ENCODE data around the gene ZNF791. TPM values are rescaled to one million over a fixed set of nuclear protein-coding genes. Genes with fewer than 3 reads are reported as not detected.

ZNF791 gene
- total RNA-seq, 2 donors from 2014 or later, result 23.2 to 32.1 TPM

- peaks cover 11% of the 10 kb centered on the region for H3K4me1 Mint-ChIP-seq
- no peaks in the 10 kb centered on the region for H3K9me3 Mint-ChIP-seq
- Histone ChIP-seq H3K9me3 (ENCODE audit: control insufficient read depth, low read length) (no peaks in the 10 kb centered on the region), H3K4me1 (ENCODE audit: control insufficient read depth, insufficient read depth, low read length) (no peaks in the 10 kb centered on the region), H3K27me3 (ENCODE audit: control insufficient read depth, insufficient read depth, low read length, poor library complexity, severe bottlenecking) (no peaks in the 10 kb centered on the region), H3K36me3 (ENCODE audit: control insufficient read depth, insufficient read depth, low read length) (peaks cover 58% of the 10 kb centered on the region), H3K4me3 (ENCODE audit: low read length) (no peak overlapping the region), H3K27ac (ENCODE audit: low read depth, low read length) (no peak overlapping the region), H3K9ac (ENCODE audit: extremely low read depth, low read length, poor library complexity, severe bottlenecking) (no peak overlapping the region)
- H3K27ac Mint-ChIP-seq, result no peak overlapping the region
- no peaks in the 10 kb centered on the region for H3K27me3 Mint-ChIP-seq (ENCODE audit: insufficient read depth)
- 89% methylated on average over 10 of the region's 10 CpGs; no CpG with 5 or more reads in 1 of the 2 experiments for WGBS, 2 experiments (ENCODE audit: insufficient coverage in 1 of 2, insufficient read length in 1 of 2)
- DNase-seq, result peak; percentile 67
- TF ChIP-seq, protein P1, sequence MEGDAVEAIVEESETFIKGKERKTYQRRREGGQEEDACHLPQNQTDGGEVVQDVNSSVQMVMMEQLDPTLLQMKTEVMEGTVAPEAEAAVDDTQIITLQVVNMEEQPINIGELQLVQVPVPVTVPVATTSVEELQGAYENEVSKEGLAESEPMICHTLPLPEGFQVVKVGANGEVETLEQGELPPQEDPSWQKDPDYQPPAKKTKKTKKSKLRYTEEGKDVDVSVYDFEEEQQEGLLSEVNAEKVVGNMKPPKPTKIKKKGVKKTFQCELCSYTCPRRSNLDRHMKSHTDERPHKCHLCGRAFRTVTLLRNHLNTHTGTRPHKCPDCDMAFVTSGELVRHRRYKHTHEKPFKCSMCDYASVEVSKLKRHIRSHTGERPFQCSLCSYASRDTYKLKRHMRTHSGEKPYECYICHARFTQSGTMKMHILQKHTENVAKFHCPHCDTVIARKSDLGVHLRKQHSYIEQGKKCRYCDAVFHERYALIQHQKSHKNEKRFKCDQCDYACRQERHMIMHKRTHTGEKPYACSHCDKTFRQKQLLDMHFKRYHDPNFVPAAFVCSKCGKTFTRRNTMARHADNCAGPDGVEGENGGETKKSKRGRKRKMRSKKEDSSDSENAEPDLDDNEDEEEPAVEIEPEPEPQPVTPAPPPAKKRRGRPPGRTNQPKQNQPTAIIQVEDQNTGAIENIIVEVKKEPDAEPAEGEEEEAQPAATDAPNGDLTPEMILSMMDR (conservative IDR thresholded peaks at IDR 0.05), result no peak
- no peak overlapping the region for H3K4me3 Mint-ChIP-seq
- H3K36me3 Mint-ChIP-seq (ENCODE audit: low read depth), result peaks cover 52% of the 10 kb centered on the region
These were observed 62.0 kb downstream of the ZNF791 start for GRCh38 chr19:12672744-12673143.

GRCh38 chr19:12675399-12675798 is 64.7 kb downstream of the ZNF791 start:
- no peak overlapping the region for H3K27ac ChIP-seq (ENCODE audit: low read depth, low read length)
- 94 to 100% methylated on average over 4 to 10 of the region's 10 CpGs for WGBS, 2 experiments (ENCODE audit: insufficient coverage in 1 of 2, insufficient read length in 1 of 2)
- peaks cover 1% of the 10 kb centered on the region for H3K4me1 Mint-ChIP-seq
- H3K9ac ChIP-seq (ENCODE audit: extremely low read depth, low read length, poor library complexity, severe bottlenecking), result no peak overlapping the region
- no peaks in the 10 kb centered on the region for H3K4me1 ChIP-seq (ENCODE audit: control insufficient read depth, insufficient read depth, low read length)
- no peaks in the 10 kb centered on the region for H3K27me3 ChIP-seq (ENCODE audit: control insufficient read depth, insufficient read depth, low read length, poor library complexity, severe bottlenecking)
- H3K4me3 ChIP-seq (ENCODE audit: low read length), result no peak overlapping the region
- peaks cover 81% of the 10 kb centered on the region for H3K36me3 ChIP-seq (ENCODE audit: control insufficient read depth, insufficient read depth, low read length)
- no peak for DNase-seq
- H3K4me3 Mint-ChIP-seq, result no peak overlapping the region
- TF ChIP-seq, protein P1 (conservative IDR thresholded peaks at IDR 0.05), result no peak
- no peaks in the 10 kb centered on the region for H3K9me3 Mint-ChIP-seq
- no peaks in the 10 kb centered on the region for H3K9me3 ChIP-seq (ENCODE audit: control insufficient read depth, low read length)
- H3K27ac Mint-ChIP-seq, result no peak overlapping the region
- peaks cover 70% of the 10 kb centered on the region for H3K36me3 Mint-ChIP-seq (ENCODE audit: low read depth)
- no peaks in the 10 kb centered on the region for H3K27me3 Mint-ChIP-seq (ENCODE audit: insufficient read depth)

- no peaks in the 10 kb centered on the region for H3K27me3 Mint-ChIP-seq (ENCODE audit: insufficient read depth)
These were observed 65.2 kb downstream of the ZNF791 start for GRCh38 chr19:12675940-12676339.

More at GRCh38 chr19:12675940-12676339, 65.2 kb downstream of the ZNF791 start:
- TF ChIP-seq, protein P1 (conservative IDR thresholded peaks at IDR 0.05), result no peak
- Histone ChIP-seq H3K9ac (ENCODE audit: extremely low read depth, low read length, poor library complexity, severe bottlenecking) (no peak overlapping the region), H3K27me3 (ENCODE audit: control insufficient read depth, insufficient read depth, low read length, poor library complexity, severe bottlenecking) (no peaks in the 10 kb centered on the region), H3K4me1 (ENCODE audit: control insufficient read depth, insufficient read depth, low read length) (no peaks in the 10 kb centered on the region), H3K9me3 (ENCODE audit: control insufficient read depth, low read length) (no peaks in the 10 kb centered on the region), H3K27ac (ENCODE audit: low read depth, low read length) (no peak overlapping the region), H3K4me3 (ENCODE audit: low read length) (no peak overlapping the region), H3K36me3 (ENCODE audit: control insufficient read depth, insufficient read depth, low read length) (peaks cover 77% of the 10 kb centered on the region)
- no peak overlapping the region for H3K4me3 Mint-ChIP-seq
- no peak for DNase-seq
- H3K4me1 Mint-ChIP-seq, result peaks cover 1% of the 10 kb centered on the region
- H3K36me3 Mint-ChIP-seq (ENCODE audit: low read depth), result peaks cover 72% of the 10 kb centered on the region
- peak overlapping the region; percentile 67 for H3K27ac Mint-ChIP-seq
- 92 to 95% methylated on average over 13 to 15 of the region's 15 CpGs for WGBS, 2 experiments (ENCODE audit: insufficient coverage in 1 of 2, insufficient read length in 1 of 2)
- H3K9me3 Mint-ChIP-seq, result no peaks in the 10 kb centered on the region
